H1 (cell line): Measurements from ENCODE around the gene CYRIA.

Experiments used
- CTCF ChIP-seq, 3 experiments: IDR thresholded peaks; 1 replicate in 2 of 3; 2 replicates in 1 of 3; pipeline versions ENCODE4 v1.5.1 to v1.6.1; 2011; ENCODE audit warnings: low read length in 3 of 3, mild to moderate bottlenecking in 3 of 3, inconsistent platforms in 2 of 3, low read depth in 1 of 3, moderate library complexity in 1 of 3; ENCODE audit not compliant: insufficient read depth in 1 of 3; ENCODE audit errors: control extremely low read depth in 1 of 3
- TCF12 ChIP-seq: IDR thresholded peaks from 2 replicates; pipeline ENCODE4 v1.6.1; 2011; ENCODE audit warnings: low read depth, mild to moderate bottlenecking, low read length

DNA sequence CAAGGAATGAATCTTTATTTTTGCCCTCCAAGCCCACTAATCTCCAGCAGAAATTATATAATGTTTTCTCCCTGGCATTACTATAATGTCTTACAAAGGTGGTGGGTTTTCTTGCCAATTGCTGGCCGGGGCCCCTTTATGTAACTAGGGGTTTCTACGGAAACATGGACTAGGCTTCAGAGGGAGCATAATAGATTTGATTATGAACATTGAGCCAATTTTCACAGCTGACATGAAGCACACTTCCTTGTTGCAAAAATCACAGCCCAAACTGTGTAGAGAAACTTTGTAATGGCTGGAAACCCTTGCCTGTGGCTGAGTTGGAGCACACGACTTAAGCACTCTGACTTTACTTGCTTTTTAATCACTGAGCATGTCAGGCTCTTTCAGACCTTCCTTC, 3.8 kb upstream of the CYRIA start:
- TF ChIP-seq CTCF (IDR thresholded peaks at IDR 0.05; ENCODE audit: control extremely low read depth in 1 of 3, insufficient read depth in 1 of 3, low read depth in 1 of 3, low read length in 3 of 3), result no peak
- TF ChIP-seq TCF12, result no peak
